Activated B cell treated with CpG ODN at 0.5 μM for 24 hours (primary cell): ENCODE measurements around the gene SH3GL3. TPM values are rescaled to one million over a fixed set of nuclear protein-coding genes. Genes with fewer than 3 reads are reported as not detected.

Experiments used
- ATAC-seq: fragments of 200-7000 bp; cut with Tn5 transposase; one replicate; pipeline ENCODE4 v1.10.0; 2021; ENCODE audit warnings: low read depth, mild to moderate bottlenecking, moderate library complexity
- CTCF ChIA-PET: fragments of 350-600 bp; sonication (Branson Sonifier 250); formaldehyde crosslinking; loops from one replicate; lab custom pipeline; 2021; ENCODE audit warnings: antibody characterized with exemption; lab: Charles Lee
- POLR2A ChIA-PET: fragments of 350-600 bp; sonication (Branson Sonifier 250); formaldehyde crosslinking; loops from one replicate; lab custom pipeline; 2021; ENCODE audit warnings: antibody characterized with exemption; lab: Charles Lee
- DNase-seq: peaks from one replicate; pipeline ENCODE4 v3.0.0; 2022
- H3K27ac Mint-ChIP-seq: one replicate; pipeline ENCODE4 v1.8.0; 2020; ENCODE audit warnings: mixed read lengths
- H3K27me3 Mint-ChIP-seq: one replicate; pipeline ENCODE4 v1.8.0; 2021; ENCODE audit warnings: mixed read lengths
- H3K36me3 Mint-ChIP-seq: one replicate; pipeline ENCODE4 v1.8.0; 2021; ENCODE audit warnings: low read depth, mixed read lengths
- H3K4me1 Mint-ChIP-seq: one replicate; pipeline ENCODE4 v1.8.0; 2021; ENCODE audit warnings: mixed read lengths
- H3K4me3 Mint-ChIP-seq: one replicate; pipeline ENCODE4 v1.8.0; 2020; ENCODE audit warnings: mild to moderate bottlenecking, mixed read lengths
- H3K9me3 Mint-ChIP-seq: one replicate; pipeline ENCODE4 v1.8.0; 2020; ENCODE audit warnings: mixed read lengths
- CTCF ChIP-seq: fragments of 200-600 bp; IDR thresholded peaks from one replicate; pipeline ENCODE4 v1.8.0; 2022; ENCODE audit warnings: antibody characterized with exemption, mild to moderate bottlenecking
- intact Hi-C: fragments of 100-400 bp; cut with micrococcal nuclease; formaldehyde crosslinking; loops from one replicate; pipeline ENCODE4 v1.15.1; 2024
- total RNA-seq: library from RNA; stranded (reverse); gene quantifications from 2 replicates; pipeline ENCODE4 v1.2.3, GENCODE V29; 2022

SH3GL3 gene
- total RNA-seq, 1 donor from 2014 or later, result not detected

- intact Hi-C loops, result no loop called here
- Mint-ChIP-seq H3K27ac (no peak overlapping the region), H3K27me3 (peaks cover 2% of the 10 kb centered on the region), H3K9me3 (no peaks in the 10 kb centered on the region), H3K4me3 (no peak overlapping the region), H3K4me1 (no peaks in the 10 kb centered on the region), H3K36me3 (no peaks in the 10 kb centered on the region)
- ATAC-seq (no peak), DNase-seq (no peak)
- ChIA-PET CTCF (interaction anchor here (0.8 to 1.3 kb wide), 4 partner anchors 12 to 470 kb away, joined by 3 read pairs; no protein-coding TSS in a partner anchor), POLR2A (no interaction called here)
- no peak for TF ChIP-seq CTCF
Measured at GRCh38 chr15:83565138-83565537, 118.0 kb downstream of the SH3GL3 start.

GRCh38 chr15:83565553-83566159, 118.5 kb downstream of the SH3GL3 start:
- DNase-seq (no peak), ATAC-seq (no peak)
- Mint-ChIP-seq H3K4me3 (no peak overlapping the region), H3K27ac (no peak overlapping the region), H3K27me3 (no peaks in the 10 kb centered on the region), H3K9me3 (no peaks in the 10 kb centered on the region), H3K4me1 (no peaks in the 10 kb centered on the region), H3K36me3 (no peaks in the 10 kb centered on the region)
- POLR2A ChIA-PET, result no interaction called here
- CTCF ChIA-PET, result interaction anchor here (0.8 to 1.6 kb wide), 7 partner anchors 13 to 470 kb away, joined by 3 read pairs; no protein-coding TSS in a partner anchor
- intact Hi-C loops, result no loop called here
- TF ChIP-seq CTCF, result no peak

GRCh38 chr15:83567318-83567717, 120.2 kb downstream of the SH3GL3 start:
- H3K36me3 Mint-ChIP-seq, result no peaks in the 10 kb centered on the region
- no peak for TF ChIP-seq CTCF
- intact Hi-C loops, result no loop called here
- ChIA-PET POLR2A (no interaction called here), CTCF (no interaction called here)
- H3K4me1 Mint-ChIP-seq, result no peaks in the 10 kb centered on the region
- H3K27me3 Mint-ChIP-seq, result no peaks in the 10 kb centered on the region
- ATAC-seq, result no peak
- no peaks in the 10 kb centered on the region for H3K9me3 Mint-ChIP-seq
- no peak for DNase-seq
- H3K4me3 Mint-ChIP-seq, result no peak overlapping the region
- H3K27ac Mint-ChIP-seq, result no peak overlapping the region

GRCh38 chr15:83569341-83569740, 122.2 kb downstream of the SH3GL3 start:
- Mint-ChIP-seq H3K36me3 (no peaks in the 10 kb centered on the region), H3K9me3 (no peaks in the 10 kb centered on the region), H3K4me1 (no peaks in the 10 kb centered on the region), H3K27ac (no peak overlapping the region), H3K4me3 (no peak overlapping the region), H3K27me3 (no peaks in the 10 kb centered on the region)
- ChIA-PET CTCF (interaction anchor here (0.6 to 1.4 kb wide), 2 partner anchors 9 to 550 kb away, joined by 3 to 6 read pairs; no protein-coding TSS in a partner anchor), POLR2A (no interaction called here)
- no peak for ATAC-seq
- TF ChIP-seq CTCF, result no peak
- intact Hi-C loops, result no loop called here
- no peak for DNase-seq

GRCh38 chr15:83570756-83571155, 123.6 kb downstream of the SH3GL3 start:
- ATAC-seq, result no peak
- CTCF ChIA-PET, result interaction anchor here (1.8 kb wide), 1 partner anchor 9 kb away, joined by 5 read pairs; no protein-coding TSS in a partner anchor
- no peak for TF ChIP-seq CTCF
- intact Hi-C loops, result no loop called here
- H3K27ac Mint-ChIP-seq, result no peak overlapping the region
- POLR2A ChIA-PET, result no interaction called here
- no peaks in the 10 kb centered on the region for H3K36me3 Mint-ChIP-seq
- H3K4me3 Mint-ChIP-seq, result no peak overlapping the region
- no peaks in the 10 kb centered on the region for H3K4me1 Mint-ChIP-seq
- no peaks in the 10 kb centered on the region for H3K9me3 Mint-ChIP-seq
- no peak for DNase-seq
- H3K27me3 Mint-ChIP-seq, result no peaks in the 10 kb centered on the region
